SK-N-SH treated with all-trans-retinoic acid at 6 μM for 48 hours (cell line): ENCODE results near the gene IFNAR2.
"Not testable (repeated sequence)": the region's sequence is repeated elsewhere in the genome, so short reads cannot be mapped to it uniquely, and the experiment has no call there.

Experiments
- ATAC-seq: fragments of 200-7000 bp; cut with Tn5 transposase; 3 replicates; pipeline ENCODE4 v1.9.1; 2020; ENCODE audit warnings: mild to moderate bottlenecking, moderate library complexity
- ARNTL ChIP-seq: fragments of 450-650 bp; formaldehyde crosslinking; IDR thresholded peaks from 2 replicates; pipeline ENCODE4 v1.5.0; 2020; ENCODE audit warnings: low read depth, mild to moderate bottlenecking, moderate library complexity, borderline replicate concordance
- BACH2 ChIP-seq: fragments of 250-450 bp; sonication (Bioruptor Pico); IDR thresholded peaks from 2 replicates; pipeline ENCODE4 v1.9.0; 2021; ENCODE audit warnings: mild to moderate bottlenecking, borderline replicate concordance
- CSRNP3 ChIP-seq: fragments of 250-450 bp; sonication (Bioruptor Pico); IDR thresholded peaks from 2 replicates; pipeline ENCODE4 v1.5.1; 2021; ENCODE audit warnings: mild to moderate bottlenecking, moderate library complexity
- ESRRG ChIP-seq: fragments of 250-450 bp; sonication (Bioruptor Pico); IDR thresholded peaks from 2 replicates; pipeline ENCODE4 v1.6.1; 2021; ENCODE audit warnings: mild to moderate bottlenecking
- GLIS3 ChIP-seq: fragments of 250-450 bp; sonication (Bioruptor Pico); IDR thresholded peaks from 2 replicates; pipeline ENCODE4 v1.5.0; 2020; ENCODE audit warnings: mild to moderate bottlenecking, moderate library complexity
- ISL1 ChIP-seq: fragments of 250-450 bp; sonication (Bioruptor Pico); IDR thresholded peaks from 2 replicates; pipeline ENCODE4 v2.1.2; 2022; ENCODE audit warnings: mild to moderate bottlenecking, moderate library complexity
- PATZ1 ChIP-seq: fragments of 250-450 bp; sonication (Bioruptor Pico); IDR thresholded peaks from 2 replicates; pipeline ENCODE4 v1.8.0; 2020; ENCODE audit warnings: mild to moderate bottlenecking, moderate library complexity, borderline replicate concordance
- POU6F1 ChIP-seq: fragments of 250-450 bp; sonication (Bioruptor Pico); IDR thresholded peaks from 2 replicates; pipeline ENCODE4 v1.8.0; 2021; ENCODE audit warnings: low read depth, mild to moderate bottlenecking, moderate library complexity, borderline replicate concordance
- PPARA ChIP-seq: fragments of 250-450 bp; sonication (Bioruptor Pico); IDR thresholded peaks from 2 replicates; pipeline ENCODE4 v1.5.0; 2020; ENCODE audit warnings: mild to moderate bottlenecking, borderline replicate concordance
- SNAI2 ChIP-seq: fragments of 250-450 bp; sonication (Bioruptor Pico); IDR thresholded peaks from 2 replicates; pipeline ENCODE4 v1.5.0; 2020; ENCODE audit warnings: mild to moderate bottlenecking, moderate library complexity
- TCF4 ChIP-seq: fragments of 250-450 bp; sonication (Bioruptor Pico); IDR thresholded peaks from 2 replicates; pipeline ENCODE4 v1.8.0; 2021; ENCODE audit warnings: mild to moderate bottlenecking, moderate library complexity, borderline replicate concordance
- TOX ChIP-seq: fragments of 250-450 bp; sonication (Bioruptor Pico); IDR thresholded peaks from 2 replicates; pipeline ENCODE4 v1.8.0; 2021; ENCODE audit warnings: mild to moderate bottlenecking, moderate library complexity, borderline replicate concordance
- ZC3H10 ChIP-seq: fragments of 250-450 bp; sonication (Bioruptor Pico); IDR thresholded peaks from 2 replicates; pipeline ENCODE4 v1.5.1; 2021; ENCODE audit warnings: mild to moderate bottlenecking, moderate library complexity
- ZFP3 ChIP-seq: fragments of 250-450 bp; sonication (Bioruptor Pico); IDR thresholded peaks from 2 replicates; pipeline ENCODE4 v1.5.0; 2020; ENCODE audit warnings: mild to moderate bottlenecking, moderate library complexity
- ZFP30 ChIP-seq: fragments of 450-650 bp; formaldehyde crosslinking; IDR thresholded peaks from 2 replicates; pipeline ENCODE4 v1.5.0; 2022; ENCODE audit warnings: mild to moderate bottlenecking, moderate library complexity
- ZNF565 ChIP-seq: fragments of 450-650 bp; formaldehyde crosslinking; conservative IDR thresholded peaks from 2 replicates; pipeline ENCODE4 v1.5.0; 2020; ENCODE audit warnings: low read depth, mild to moderate bottlenecking, moderate library complexity
- ZNF70 ChIP-seq: fragments of 450-650 bp; formaldehyde crosslinking; IDR thresholded peaks from 2 replicates; pipeline ENCODE4 v1.5.0; 2020; ENCODE audit warnings: mild to moderate bottlenecking, moderate library complexity
- ZNF8 ChIP-seq: fragments of 450-650 bp; formaldehyde crosslinking; IDR thresholded peaks from 2 replicates; pipeline ENCODE4 v1.5.0; 2020; ENCODE audit warnings: mild to moderate bottlenecking, moderate library complexity
- TF ChIP-seq, protein P1 (sequence below): fragments of 250-450 bp; sonication (Bioruptor Pico); IDR thresholded peaks from 2 replicates; pipeline ENCODE4 v1.5.0; 2020; ENCODE audit warnings: mild to moderate bottlenecking, moderate library complexity

IFNAR2 gene

GRCh38 chr21:33214056-33214455, 15.7 kb upstream of the IFNAR2 start:
- ATAC-seq = no peak
- TF ChIP-seq, protein P1, sequence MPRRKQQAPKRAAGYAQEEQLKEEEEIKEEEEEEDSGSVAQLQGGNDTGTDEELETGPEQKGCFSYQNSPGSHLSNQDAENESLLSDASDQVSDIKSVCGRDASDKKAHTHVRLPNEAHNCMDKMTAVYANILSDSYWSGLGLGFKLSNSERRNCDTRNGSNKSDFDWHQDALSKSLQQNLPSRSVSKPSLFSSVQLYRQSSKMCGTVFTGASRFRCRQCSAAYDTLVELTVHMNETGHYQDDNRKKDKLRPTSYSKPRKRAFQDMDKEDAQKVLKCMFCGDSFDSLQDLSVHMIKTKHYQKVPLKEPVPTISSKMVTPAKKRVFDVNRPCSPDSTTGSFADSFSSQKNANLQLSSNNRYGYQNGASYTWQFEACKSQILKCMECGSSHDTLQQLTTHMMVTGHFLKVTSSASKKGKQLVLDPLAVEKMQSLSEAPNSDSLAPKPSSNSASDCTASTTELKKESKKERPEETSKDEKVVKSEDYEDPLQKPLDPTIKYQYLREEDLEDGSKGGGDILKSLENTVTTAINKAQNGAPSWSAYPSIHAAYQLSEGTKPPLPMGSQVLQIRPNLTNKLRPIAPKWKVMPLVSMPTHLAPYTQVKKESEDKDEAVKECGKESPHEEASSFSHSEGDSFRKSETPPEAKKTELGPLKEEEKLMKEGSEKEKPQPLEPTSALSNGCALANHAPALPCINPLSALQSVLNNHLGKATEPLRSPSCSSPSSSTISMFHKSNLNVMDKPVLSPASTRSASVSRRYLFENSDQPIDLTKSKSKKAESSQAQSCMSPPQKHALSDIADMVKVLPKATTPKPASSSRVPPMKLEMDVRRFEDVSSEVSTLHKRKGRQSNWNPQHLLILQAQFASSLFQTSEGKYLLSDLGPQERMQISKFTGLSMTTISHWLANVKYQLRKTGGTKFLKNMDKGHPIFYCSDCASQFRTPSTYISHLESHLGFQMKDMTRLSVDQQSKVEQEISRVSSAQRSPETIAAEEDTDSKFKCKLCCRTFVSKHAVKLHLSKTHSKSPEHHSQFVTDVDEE (CRISPR knock-in tag) = no peak
- TF ChIP-seq BACH2 (CRISPR knock-in tag) (no peak), SNAI2 (CRISPR knock-in tag) (no peak), CSRNP3 (CRISPR knock-in tag) (no peak), PPARA (CRISPR knock-in tag) (no peak), ZC3H10 (no peak), GLIS3 (no peak), TOX (CRISPR knock-in tag) (no peak), ARNTL (CRISPR knock-in tag) (no peak), ESRRG (no peak), ZFP30 (no peak), ISL1 (CRISPR knock-in tag) (no peak), TCF4 (CRISPR knock-in tag) (no peak)

DNA sequence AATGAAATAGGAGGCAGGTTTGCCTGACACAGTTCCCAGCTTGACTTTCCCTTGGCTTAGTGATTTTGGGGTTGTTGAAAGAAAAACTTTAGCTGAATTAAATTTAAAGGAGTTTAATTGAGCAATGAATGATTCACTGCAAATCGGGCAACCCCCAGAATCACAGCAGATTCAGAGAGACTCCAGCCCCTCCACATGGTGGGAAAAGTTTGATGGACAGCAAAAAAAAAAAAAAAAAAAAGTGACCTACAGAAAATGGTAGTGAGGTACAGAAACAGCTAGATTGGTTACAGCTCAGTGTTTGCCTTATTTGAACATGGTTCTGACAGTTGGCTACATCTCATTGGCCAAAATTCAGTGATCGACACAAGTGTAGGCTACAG, 12.6 kb upstream of the IFNAR2 start:
- ATAC-seq = no peak
- no peak for TF ChIP-seq ZNF565 (CRISPR knock-in tag)
- no peak for TF ChIP-seq ZNF70

GRCh38 chr21:33219300-33219699, 10.4 kb upstream of the IFNAR2 start:
- no peak for ATAC-seq
- TF ChIP-seq CSRNP3 (CRISPR knock-in tag) (no peak), ZNF8 (CRISPR knock-in tag) (no peak), ZFP3 (CRISPR knock-in tag) (no peak), BACH2 (CRISPR knock-in tag) (no peak), ZNF565 (CRISPR knock-in tag) (no peak), ISL1 (CRISPR knock-in tag) (no peak), POU6F1 (CRISPR knock-in tag) (no peak), PPARA (CRISPR knock-in tag) (no peak), PATZ1 (no peak)

DNA sequence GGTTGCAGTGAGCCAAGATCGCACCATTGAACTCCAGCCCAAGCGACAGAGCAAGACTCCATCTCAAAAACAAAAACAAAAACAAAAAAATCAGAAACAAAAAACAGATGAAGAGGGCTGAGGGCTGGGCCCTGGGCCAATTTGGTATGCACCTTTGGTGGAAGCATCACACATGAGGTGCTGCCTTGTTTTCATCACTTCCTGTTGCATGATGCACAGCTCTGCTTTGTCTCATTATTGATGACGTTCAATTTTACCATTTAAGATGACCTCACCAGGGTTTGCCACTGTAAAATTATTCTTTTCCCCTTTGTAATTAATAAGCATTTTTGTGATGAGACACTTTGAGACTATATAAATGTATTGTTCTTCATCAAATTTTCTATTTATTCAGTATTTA, 9.8 kb upstream of the IFNAR2 start:
- TF ChIP-seq, protein P1 (CRISPR knock-in tag) = no peak
- TF ChIP-seq ZFP3 (CRISPR knock-in tag) = no peak
- no peak for TF ChIP-seq CSRNP3 (CRISPR knock-in tag)
- no peak for TF ChIP-seq TOX (CRISPR knock-in tag)
- no peak for ATAC-seq

GRCh38 chr21:33225376-33225775, 4.4 kb upstream of the IFNAR2 start:
- ATAC-seq = not testable (repeated sequence)
